CD4-positive, alpha-beta T cell treated with Interferon gamma for 1 hour (primary cell): Measurements from ENCODE around the gene SLC12A5.

ENCODE experiments used
- DNase-seq: peaks from one replicate; pipeline ENCODE4 v3.0.0-alpha.2; 2020

Gene SLC12A5

GRCh38 chr20:46056970-46057855, 28.2 kb downstream of the SLC12A5 start:
- no peak for DNase-seq

GRCh38 chr20:46057856-46058598, 29.0 kb downstream of the SLC12A5 start:
- DNase-seq, result peak; percentile 42

- DNase-seq, result no peak
These were observed 29.7 kb downstream of the SLC12A5 start for GRCh38 chr20:46058599-46059281.

GRCh38 chr20:46060301-46060881, 31.4 kb downstream of the SLC12A5 start:
- DNase-seq, result no peak

GRCh38 chr20:46060975-46061374, 32.0 kb downstream of the SLC12A5 start:
- no peak for DNase-seq

GRCh38 chr20:46062151-46062550, 33.1 kb downstream of the SLC12A5 start:
- DNase-seq, result no peak

- DNase-seq, result no peak
These were observed 33.6 kb downstream of the SLC12A5 start for GRCh38 chr20:46062621-46063020.

GRCh38 chr20:46063151-46063550, 34.1 kb downstream of the SLC12A5 start:
- no peak for DNase-seq

- DNase-seq, result no peak
These were observed 34.6 kb downstream of the SLC12A5 start for GRCh38 chr20:46063652-46064054.

GRCh38 chr20:46065006-46065405, 36.0 kb downstream of the SLC12A5 start:
- DNase-seq, result no peak

- no peak for DNase-seq
These were observed 36.7 kb downstream of the SLC12A5 start for GRCh38 chr20:46065691-46066090.

GRCh38 chr20:46070215-46070900, 41.3 kb downstream of the SLC12A5 start:
- DNase-seq, result no peak

- no peak for DNase-seq
These were observed 42.6 kb downstream of the SLC12A5 start for GRCh38 chr20:46071573-46071972.

- no peak for DNase-seq
These were observed 44.0 kb downstream of the SLC12A5 start for GRCh38 chr20:46073024-46073423.

GRCh38 chr20:46073443-46073842, 44.4 kb downstream of the SLC12A5 start:
- no peak for DNase-seq

GRCh38 chr20:46074006-46074405, 45.0 kb downstream of the SLC12A5 start:
- DNase-seq, result no peak

- DNase-seq, result no peak
These were observed 47.8 kb downstream of the SLC12A5 start for GRCh38 chr20:46076806-46077205.

- no peak for DNase-seq
These were observed 48.8 kb downstream of the SLC12A5 start for GRCh38 chr20:46077642-46078305.

- DNase-seq, result no peak
These were observed 49.9 kb downstream of the SLC12A5 start for GRCh38 chr20:46078954-46079353.

GRCh38 chr20:46081074-46081473, 52.1 kb downstream of the SLC12A5 start:
- no peak for DNase-seq

GRCh38 chr20:46083101-46083500, 54.1 kb downstream of the SLC12A5 start:
- no peak for DNase-seq

GRCh38 chr20:46083531-46084061, 54.6 kb downstream of the SLC12A5 start:
- no peak for DNase-seq
